ENCODE measurements around the gene DPRX. TPM values are rescaled to one million over a fixed set of nuclear protein-coding genes. Genes with fewer than 3 reads are reported as not detected.
A peak's percentile ranks its signal among the peaks of the same experiment; 100 is the strongest.

DPRX gene
- total and polyA plus RNA-seq, 2 experiments from 2014 or later: not detected

- Histone ChIP-seq H3K9ac (no peak overlapping the region), H3K4me2 (ENCODE audit: unreplicated experiment) (no peak overlapping the region), H3K36me3 (ENCODE audit: low read depth) (no peaks in the 10 kb centered on the region), H4K20me1 (ENCODE audit: insufficient read depth) (no peaks in the 10 kb centered on the region), H3F3A (ENCODE audit: insufficient read depth) (no peaks in the 10 kb centered on the region), H3K27me3 (replicated peaks; ENCODE audit: insufficient read depth) (no peaks in the 10 kb centered on the region), H2AFZ (no peak overlapping the region), H3K4me1 (ENCODE audit: insufficient read depth) (no peaks in the 10 kb centered on the region), H3K9me2 (ENCODE audit: insufficient read depth) (no peaks in the 10 kb centered on the region), H3K79me2 (ENCODE audit: insufficient read depth) (no peaks in the 10 kb centered on the region), H3K27ac (no peak overlapping the region), H3K4me3 (no peak overlapping the region), H3K9me3 (ENCODE audit: low read depth) (no peaks in the 10 kb centered on the region)
- WGBS, 2 experiments (ENCODE audit: low coverage in 1 of 2, low lambda C conversion rate in 2 of 2, missing lambda C conversion rate in 2 of 2): 49 to 53% methylated on average over 5 of the region's 5 CpGs
- in situ Hi-C loops (cut with MboI): no loop called here
- no peak for DNase-seq
- no peak for TF ChIP-seq EZH2 (IDR thresholded peaks at IDR 0.05; ENCODE audit: insufficient read depth, poor library complexity, severe bottlenecking)
- TF ChIP-seq EZH2phosphoT487 (IDR thresholded peaks at IDR 0.05; ENCODE audit: insufficient read depth, low read depth): no peak
These were observed 38.5 kb downstream of the DPRX start for GRCh38 chr19:53670345-53670744.

GRCh38 chr19:53671663-53672062, 39.9 kb downstream of the DPRX start:
- DNase-seq: no peak
- no peak overlapping the region for H3K4me3 ChIP-seq
- no peaks in the 10 kb centered on the region for H4K20me1 ChIP-seq (ENCODE audit: insufficient read depth)
- no peak overlapping the region for H3K9ac ChIP-seq
- no peaks in the 10 kb centered on the region for H3F3A ChIP-seq (ENCODE audit: insufficient read depth)
- H3K36me3 ChIP-seq (ENCODE audit: low read depth): no peaks in the 10 kb centered on the region
- TF ChIP-seq EZH2 (IDR thresholded peaks at IDR 0.05; ENCODE audit: insufficient read depth, poor library complexity, severe bottlenecking) (no peak), EZH2phosphoT487 (IDR thresholded peaks at IDR 0.05; ENCODE audit: insufficient read depth, low read depth) (no peak)
- H3K27ac ChIP-seq: no peak overlapping the region
- H3K4me1 ChIP-seq (ENCODE audit: insufficient read depth): no peaks in the 10 kb centered on the region
- in situ Hi-C loops (cut with MboI): no loop called here
- H3K79me2 ChIP-seq (ENCODE audit: insufficient read depth): no peaks in the 10 kb centered on the region
- no peaks in the 10 kb centered on the region for H3K9me3 ChIP-seq (ENCODE audit: low read depth)
- no peaks in the 10 kb centered on the region for H3K27me3 ChIP-seq (replicated peaks; ENCODE audit: insufficient read depth)
- H3K4me2 ChIP-seq (ENCODE audit: unreplicated experiment): no peak overlapping the region
- H2AFZ ChIP-seq: no peak overlapping the region
- H3K9me2 ChIP-seq (ENCODE audit: insufficient read depth): no peaks in the 10 kb centered on the region
- WGBS, 2 experiments (ENCODE audit: low coverage in 1 of 2, low lambda C conversion rate in 2 of 2, missing lambda C conversion rate in 2 of 2): 27 to 34% methylated on average over 3 of the region's 3 CpGs

MicroRNA genes within 50 kb of the gene (microRNA counts, 767-probe panel; counts per million panel counts)
- microRNA hsa-miR-1323: 447 counts per million, percentile 86 among the panel's probes with 10 or more counts
- microRNA hsa-miR-498: 447 counts per million, percentile 86 among the panel's probes with 10 or more counts
- 447 counts per million, percentile 86 among the panel's probes with 10 or more counts for microRNA hsa-miR-512-3p
- microRNA hsa-miR-512-5p: 447 counts per million, percentile 86 among the panel's probes with 10 or more counts
- microRNA hsa-miR-515-3p: 447 counts per million, percentile 86 among the panel's probes with 10 or more counts
- 447 counts per million, percentile 86 among the panel's probes with 10 or more counts for microRNA hsa-miR-515-5p
- microRNA hsa-miR-519c-3p: 447 counts per million, percentile 86 among the panel's probes with 10 or more counts
- 447 counts per million, percentile 86 among the panel's probes with 10 or more counts for microRNA hsa-miR-519e-3p
- microRNA hsa-miR-520e: 447 counts per million, percentile 86 among the panel's probes with 10 or more counts
- microRNA hsa-miR-520f: 447 counts per million, percentile 86 among the panel's probes with 10 or more counts

Small RNAs within 50 kb of the gene (microRNA-seq; reads per million reads assigned to microRNA genes)
- not detected for gene MIR1323 (ENCODE audit: borderline number of aligned reads)
- not detected for gene MIR498 (ENCODE audit: borderline number of aligned reads)
- gene MIR512-1 (ENCODE audit: borderline number of aligned reads): not detected
- not detected for gene MIR512-2 (ENCODE audit: borderline number of aligned reads)
- not detected for gene MIR515-1 (ENCODE audit: borderline number of aligned reads)
- gene MIR515-2 (ENCODE audit: borderline number of aligned reads): not detected
- gene MIR519C (ENCODE audit: borderline number of aligned reads): not detected
- gene MIR519E (ENCODE audit: borderline number of aligned reads): not detected
- not detected for gene MIR520E (ENCODE audit: borderline number of aligned reads)
- not detected for gene MIR520F (ENCODE audit: borderline number of aligned reads)

Small RNAs within 50 kb of the gene (small RNA-seq; reads per million reads assigned to genes)
- gene MIR1323 (ENCODE audit: low read depth, low replicate concordance) (not detected), gene MIR498 (ENCODE audit: low read depth, low replicate concordance) (not detected), gene MIR512-1 (ENCODE audit: low read depth, low replicate concordance) (not detected), gene MIR512-2 (ENCODE audit: low read depth, low replicate concordance) (not detected), gene MIR515-1 (ENCODE audit: low read depth, low replicate concordance) (not detected), gene MIR515-2 (ENCODE audit: low read depth, low replicate concordance) (not detected), gene MIR519C (ENCODE audit: low read depth, low replicate concordance) (not detected), gene MIR519E (ENCODE audit: low read depth, low replicate concordance) (not detected), gene MIR520E (ENCODE audit: low read depth, low replicate concordance) (not detected), gene RNU6-698P (ENCODE audit: low read depth, low replicate concordance) (not detected)

Other genes with a start within 250 kb of the DPRX start
- 6.3 and 6.4 TPM in 2 replicates for gene ZNF765, start 236.8 kb upstream of the DPRX start, total RNA-seq (2014; rRNA removed; shearing (Covaris generic))
- gene ZNF765, start 236.8 kb upstream of the DPRX start, polyA plus RNA-seq (2016; fragmentation: Nextera tagmentation; extraction: Ambion mirVana): 4.6 and 5.5 TPM in 2 replicates
- gene ZNF761, start 200.0 kb upstream of the DPRX start, total RNA-seq (2014; rRNA removed; shearing (Covaris generic)): 12.2 and 19.0 TPM in 2 replicates
- 5.7 and 6.5 TPM in 2 replicates for gene ZNF761, start 200.0 kb upstream of the DPRX start, polyA plus RNA-seq (2016; fragmentation: Nextera tagmentation; extraction: Ambion mirVana)
- 2.0 and 2.7 TPM in 2 replicates for gene ZNF813, start 164.3 kb upstream of the DPRX start, total RNA-seq (2014; rRNA removed; shearing (Covaris generic))
- gene ZNF813, start 164.3 kb upstream of the DPRX start, polyA plus RNA-seq (2016; fragmentation: Nextera tagmentation; extraction: Ambion mirVana): 1.0 and 1.4 TPM in 2 replicates
- gene ZNF331, start 93.9 kb upstream of the DPRX start, total RNA-seq (2014; rRNA removed; shearing (Covaris generic)): 12.0 and 13.9 TPM in 2 replicates
- 15.7 and 17.0 TPM in 2 replicates for gene ZNF331, start 93.9 kb upstream of the DPRX start, polyA plus RNA-seq (2016; fragmentation: Nextera tagmentation; extraction: Ambion mirVana)
- gene NLRP12, start 192.3 kb downstream of the DPRX start, total RNA-seq (2014; rRNA removed; shearing (Covaris generic)): not detected in 2 replicates
- gene NLRP12, start 192.3 kb downstream of the DPRX start, polyA plus RNA-seq (2016; fragmentation: Nextera tagmentation; extraction: Ambion mirVana): not detected in 2 replicates
- gene MYADM, start 235.9 kb downstream of the DPRX start, total RNA-seq (2014; rRNA removed; shearing (Covaris generic)): 74.8 and 85.9 TPM in 2 replicates
- 222 and 226 TPM in 2 replicates for gene MYADM, start 235.9 kb downstream of the DPRX start, polyA plus RNA-seq (2016; fragmentation: Nextera tagmentation; extraction: Ambion mirVana)